HG03521 (cell line): ENCODE measurements around the gene PXMP4.
"Not testable (repeated sequence)": the region's sequence is repeated elsewhere in the genome, so short reads cannot be mapped to it uniquely, and the experiment has no call there.

ENCODE experiments used
- ATAC-seq: cut with Tn5 transposase; IDR thresholded peaks from one replicate; pipeline ENCODE4 v1.9.1; 2021; ENCODE audit warnings: mild to moderate bottlenecking, moderate library complexity; ENCODE audit not compliant: unreplicated experiment

PXMP4 gene, protein sequence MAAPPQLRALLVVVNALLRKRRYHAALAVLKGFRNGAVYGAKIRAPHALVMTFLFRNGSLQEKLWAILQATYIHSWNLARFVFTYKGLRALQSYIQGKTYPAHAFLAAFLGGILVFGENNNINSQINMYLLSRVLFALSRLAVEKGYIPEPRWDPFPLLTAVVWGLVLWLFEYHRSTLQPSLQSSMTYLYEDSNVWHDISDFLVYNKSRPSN

DNA sequence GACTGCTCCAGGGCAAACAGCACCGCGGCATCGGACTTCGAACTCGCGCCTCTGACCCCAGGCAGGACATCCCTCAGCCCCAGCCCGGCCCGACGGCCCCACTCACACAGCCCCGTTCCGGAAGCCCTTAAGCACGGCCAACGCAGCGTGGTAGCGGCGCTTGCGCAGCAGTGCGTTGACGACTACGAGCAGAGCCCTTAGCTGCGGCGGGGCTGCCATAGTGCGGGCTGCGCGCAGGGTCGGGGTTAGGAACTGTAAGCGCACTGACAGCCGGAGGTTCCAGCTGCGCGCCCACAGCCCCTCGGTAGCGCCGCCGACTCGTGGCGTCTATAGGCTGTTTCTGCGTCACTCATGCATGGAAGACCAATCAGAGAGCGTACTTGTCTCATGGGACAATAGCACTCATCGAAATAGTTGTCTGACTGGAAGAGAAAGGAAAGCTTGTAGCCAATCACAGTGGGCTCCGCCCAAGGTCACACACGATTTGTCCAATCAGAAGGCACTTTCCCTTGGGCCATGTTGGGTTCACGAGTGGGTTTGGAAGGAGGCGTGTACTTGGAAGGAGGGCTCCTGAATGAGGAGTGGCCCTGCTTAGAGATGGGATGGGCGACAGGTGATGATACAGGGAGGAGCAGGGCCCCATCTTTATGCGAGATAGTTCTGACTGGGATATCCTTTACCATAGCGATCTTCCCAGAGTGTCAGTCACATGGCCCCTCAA lies at the start of gene PXMP4:
Gene PXMP4 (minus strand): TSS at position 322 of the 721 bp plus-strand sequence. CDS start 103 bp downstream, at position 219.
- ATAC-seq = peak; percentile 89

DNA sequence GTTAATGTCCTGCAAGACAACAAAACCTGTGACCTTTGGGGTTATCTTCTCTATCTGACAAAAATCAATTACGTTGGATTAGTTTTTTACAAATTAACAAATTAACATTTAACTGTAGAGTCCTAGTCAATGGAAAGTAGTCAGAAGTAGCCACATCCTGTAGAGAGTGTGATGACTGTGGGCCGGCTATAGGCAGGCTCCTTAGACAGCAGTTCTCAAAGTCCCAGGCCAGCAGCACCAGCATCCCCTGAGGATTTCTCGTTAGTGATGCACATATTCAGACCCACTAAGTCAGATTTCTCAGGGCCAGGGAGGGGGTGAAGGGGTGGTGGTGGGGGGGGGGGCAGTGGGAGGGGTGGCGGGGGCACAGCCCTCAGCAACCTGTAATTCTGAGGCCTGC lies 48.9 kb upstream of the PXMP4 start:
- no peak for ATAC-seq

DNA sequence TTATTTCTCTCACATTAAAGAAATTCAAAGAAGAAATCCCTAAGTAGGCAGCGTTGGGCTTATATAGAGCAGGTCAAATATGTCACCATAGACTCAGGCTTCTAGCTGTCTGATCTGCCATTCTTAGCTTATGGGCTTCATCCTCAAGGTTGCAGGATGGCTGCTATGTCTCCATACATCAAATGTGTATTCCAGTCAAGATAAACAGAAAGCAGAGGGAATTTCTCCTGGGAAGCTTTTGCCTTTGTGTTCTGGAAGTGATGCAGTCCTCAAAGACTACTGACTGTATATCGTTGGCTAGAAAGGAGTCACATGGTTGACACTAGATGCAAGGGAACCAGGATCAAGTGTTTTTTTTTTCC lies 47.6 kb upstream of the PXMP4 start:
- ATAC-seq = no peak

DNA sequence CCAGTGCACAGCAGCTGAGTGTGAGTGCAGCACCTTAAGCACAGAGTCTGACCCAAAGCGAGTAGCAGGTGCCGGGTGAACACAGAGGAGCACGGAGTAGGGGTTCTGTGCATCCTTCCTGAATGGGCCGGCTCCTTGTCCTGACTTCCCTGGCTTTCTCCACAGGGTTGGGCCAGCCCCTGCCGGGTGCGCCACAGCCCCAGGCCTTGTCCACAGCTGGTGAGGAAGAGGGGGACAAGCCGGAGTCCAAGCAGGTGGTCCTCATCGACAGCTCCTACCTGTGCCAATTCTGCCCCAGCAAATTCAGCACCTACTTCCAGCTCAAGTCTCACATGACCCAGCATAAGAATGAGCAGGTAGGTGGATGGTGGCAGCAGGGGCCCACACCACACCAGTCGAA lies 46.6 kb upstream of the PXMP4 start:
- ATAC-seq = no peak

DNA sequence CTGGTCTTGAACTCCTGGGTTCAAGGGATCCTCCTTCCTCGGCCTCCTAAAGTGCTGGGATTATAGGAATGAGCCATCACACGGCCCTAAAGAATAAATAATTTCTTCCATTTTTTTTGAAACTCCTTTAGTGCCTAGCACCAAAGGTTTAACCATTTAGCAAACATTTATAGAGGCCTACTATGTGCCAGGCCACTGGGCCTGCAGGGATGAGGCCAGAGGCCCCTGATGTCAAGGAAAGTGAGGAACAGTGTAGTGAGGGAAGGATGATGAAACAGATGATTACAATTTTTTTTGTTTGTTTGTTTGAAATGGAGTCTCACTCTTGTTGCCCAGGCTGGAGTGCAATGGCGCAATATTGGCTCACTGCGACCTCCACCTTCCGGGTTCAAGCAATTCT lies 45.5 kb upstream of the PXMP4 start:
- no peak for ATAC-seq

- ATAC-seq = no peak
These were observed 45.0 kb upstream of the PXMP4 start for GRCh38 chr20:33765099-33765498.

GRCh38 chr20:33761698-33762250 lies 41.7 kb upstream of the PXMP4 start:
- ATAC-seq = no peak

DNA sequence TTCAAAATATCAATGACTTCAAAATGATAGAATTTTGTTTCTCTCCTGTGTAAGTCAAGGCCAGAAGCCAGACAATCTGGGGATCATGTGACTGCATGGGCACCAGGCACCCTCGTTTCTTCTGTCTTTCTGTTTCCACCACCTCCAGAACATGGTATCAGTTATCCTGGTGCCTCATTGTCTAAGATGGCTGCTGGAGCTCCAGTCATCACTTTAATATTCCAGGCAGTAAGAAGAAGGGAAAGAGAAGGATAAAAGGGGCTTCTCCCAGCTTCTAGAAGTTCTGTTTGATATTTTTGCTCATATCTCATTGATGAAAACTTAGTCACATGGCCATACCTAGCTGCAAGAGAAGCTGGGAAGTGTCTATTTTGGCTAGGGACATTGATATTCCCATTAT lies 37.3 kb upstream of the PXMP4 start:
- ATAC-seq = no peak

DNA sequence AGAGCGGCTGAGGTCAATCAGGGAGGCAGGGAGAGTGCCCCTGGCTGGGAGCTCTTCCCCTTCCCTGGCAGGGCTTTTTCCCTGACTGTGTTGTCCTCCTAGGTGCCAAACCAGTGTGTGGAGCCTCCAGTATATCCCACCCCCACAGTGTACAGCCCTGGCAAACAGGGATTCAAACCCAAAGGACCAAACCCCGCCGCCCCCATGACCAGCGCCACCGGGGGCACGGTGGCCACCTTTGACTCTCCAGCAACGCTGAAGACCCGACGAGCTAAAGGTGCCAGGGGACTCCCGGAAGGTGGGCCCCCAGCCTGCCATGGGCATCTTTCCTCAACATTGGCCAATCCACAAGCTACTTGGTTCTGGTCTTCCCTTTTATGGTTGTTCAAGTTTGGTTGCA lies 36.9 kb upstream of the PXMP4 start:
- no peak for ATAC-seq

GRCh38 chr20:33755936-33756490 lies 35.9 kb upstream of the PXMP4 start:
- not testable (repeated sequence) for ATAC-seq

GRCh38 chr20:33753763-33754162 lies 33.7 kb upstream of the PXMP4 start:
- no peak for ATAC-seq

DNA sequence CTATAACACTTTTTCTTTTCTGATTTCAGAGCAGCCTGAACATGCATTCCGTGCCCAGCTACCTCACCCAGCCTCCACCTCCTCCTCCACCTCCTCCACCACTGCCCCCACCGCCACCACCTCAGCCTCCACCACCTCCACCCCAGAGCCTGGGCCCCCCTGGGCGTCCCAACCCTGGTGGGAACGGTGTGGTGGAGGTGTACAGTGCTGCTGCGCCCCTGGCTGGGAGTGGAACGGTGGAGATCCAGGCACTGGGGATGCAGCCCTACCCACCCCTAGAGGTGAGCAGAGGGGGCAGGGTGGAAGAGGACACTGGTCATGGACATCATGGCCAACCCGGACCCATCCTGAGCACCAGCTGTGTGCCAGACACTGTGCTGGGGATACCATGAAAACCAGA lies 33.0 kb upstream of the PXMP4 start:
- no peak for ATAC-seq

DNA sequence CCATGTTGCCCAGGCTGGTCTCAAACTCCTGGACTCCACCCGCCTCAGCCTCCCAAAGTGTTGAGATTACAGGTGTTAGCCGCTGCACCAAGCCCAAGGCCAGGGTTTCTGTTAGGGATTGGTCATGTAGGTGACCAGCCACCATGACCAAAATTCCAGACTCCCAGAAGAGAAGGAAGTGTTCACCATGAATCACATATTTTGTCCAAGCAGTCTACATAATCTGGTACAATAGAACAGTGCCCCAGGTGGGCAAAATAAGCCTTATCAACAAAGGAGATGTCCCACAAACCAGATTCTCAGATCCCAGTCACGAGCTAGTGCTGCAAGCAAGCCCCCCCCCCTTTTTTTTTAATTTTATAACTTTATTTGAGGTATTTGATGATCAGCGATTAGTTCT lies 31.7 kb upstream of the PXMP4 start:
- ATAC-seq = no peak

DNA sequence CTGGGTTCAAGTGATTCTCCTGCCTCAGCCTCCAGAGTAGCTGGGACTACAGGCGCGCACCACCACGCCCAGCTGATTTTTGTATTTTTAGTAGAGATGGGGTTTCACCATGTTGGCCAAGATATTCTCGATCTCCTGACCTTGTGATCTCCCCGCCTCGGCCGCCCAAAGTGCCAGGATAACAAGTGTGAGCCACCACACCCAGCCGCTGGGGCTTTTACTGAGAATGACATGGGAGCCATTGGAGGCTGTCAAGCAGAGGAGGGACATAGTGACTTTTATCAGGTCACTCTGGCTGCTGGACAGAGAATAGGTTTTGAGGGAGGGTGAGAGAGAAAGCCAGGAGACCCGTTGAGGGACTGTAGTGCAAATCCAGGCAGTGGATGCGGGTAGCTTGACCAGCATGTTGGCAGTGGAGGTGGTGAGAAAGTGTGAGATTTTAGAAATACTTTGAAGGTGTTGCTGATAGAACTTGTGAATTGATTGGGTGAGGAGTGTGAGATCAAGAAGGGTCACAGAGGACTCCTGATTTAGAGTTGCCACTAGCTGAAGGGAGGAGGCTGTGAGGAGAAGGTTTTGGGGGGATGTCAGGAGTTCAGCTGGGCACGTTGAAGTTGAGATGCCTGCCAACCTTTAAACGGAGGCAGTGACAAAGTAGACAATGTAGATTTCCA lies 26.4 kb upstream of the PXMP4 start:
- no peak for ATAC-seq

GRCh38 chr20:33744773-33745385 lies 24.8 kb upstream of the PXMP4 start:
- no peak for ATAC-seq

GRCh38 chr20:33744181-33744580 lies 24.1 kb upstream of the PXMP4 start:
- ATAC-seq = no peak

DNA sequence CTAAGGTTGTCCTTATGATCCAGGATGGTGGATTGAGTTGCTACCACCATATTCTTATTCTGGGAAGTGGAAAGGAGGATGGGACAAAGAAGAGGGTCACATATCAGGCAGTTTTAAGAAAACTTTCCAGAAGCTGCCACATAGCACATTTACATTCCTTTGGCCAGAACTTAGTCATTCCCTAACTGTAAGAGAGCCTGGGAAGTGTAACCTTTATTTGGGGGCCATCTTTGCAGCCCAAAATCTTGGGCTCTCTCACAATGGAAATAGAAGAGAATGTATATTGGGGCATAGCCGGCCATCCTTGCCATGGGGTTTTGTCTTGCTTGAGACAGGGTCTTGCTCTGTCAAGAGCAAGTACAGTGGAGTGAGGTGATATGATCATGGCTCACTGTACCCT lies 20.1 kb upstream of the PXMP4 start:
- ATAC-seq = no peak

- ATAC-seq = no peak
These were observed 19.4 kb upstream of the PXMP4 start for GRCh38 chr20:33739493-33739892.

- no peak for ATAC-seq
These were observed 16.9 kb upstream of the PXMP4 start for GRCh38 chr20:33736962-33737361.

DNA sequence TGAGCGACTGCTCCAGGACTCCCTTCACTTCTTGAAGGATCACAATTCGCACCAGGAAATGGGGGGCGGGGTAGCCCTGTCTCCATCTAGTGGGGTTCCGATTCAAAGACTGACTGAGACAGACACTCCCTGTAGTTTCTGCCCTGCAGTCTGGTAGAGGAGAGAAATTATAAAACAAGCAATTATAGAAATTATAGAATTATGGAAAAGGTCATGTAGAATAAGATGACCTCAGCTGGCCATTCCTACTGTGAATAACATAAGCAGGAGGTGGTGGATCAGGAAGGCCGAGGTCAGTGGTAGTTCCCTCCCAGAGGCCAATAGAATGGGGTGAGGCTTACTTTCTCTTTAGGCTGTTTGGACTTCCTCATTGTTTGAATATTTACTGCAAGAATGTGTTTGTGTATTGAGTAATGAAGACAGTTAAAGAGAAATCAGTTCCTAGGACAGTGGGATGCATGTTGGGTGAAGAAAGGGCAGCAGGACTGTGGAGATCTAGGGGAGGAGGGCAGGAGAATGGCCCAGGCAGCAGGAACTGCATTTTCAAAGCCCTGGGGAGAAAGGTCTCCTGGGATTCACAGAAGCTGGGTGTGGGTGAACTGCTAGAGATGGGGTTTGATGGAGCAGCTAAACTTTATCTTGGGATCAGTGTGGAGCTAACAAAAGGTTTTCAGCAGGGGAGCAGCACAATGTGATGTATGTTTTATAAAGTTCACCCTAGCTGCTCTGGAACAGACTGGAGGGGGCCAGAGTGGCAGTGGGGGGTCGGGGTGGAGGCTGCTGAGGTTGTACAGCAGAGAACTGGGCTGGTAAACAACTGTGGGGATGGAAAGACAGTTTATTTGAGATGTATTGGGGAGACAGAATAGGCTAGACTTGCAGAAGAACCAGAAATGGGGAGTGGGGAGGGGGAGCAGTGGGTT lies 13.8 kb upstream of the PXMP4 start:
- ATAC-seq = no peak
